Naive thymus-derived CD4-positive, alpha-beta T cell (primary cell): Measurements from ENCODE around the gene TESK1. TPM values are rescaled to one million over a fixed set of nuclear protein-coding genes. Genes with fewer than 3 reads are reported as not detected.

Experiments
- ATAC-seq: fragments of 150-1000 bp; cut with Tn5 transposase; 2 replicates; pipeline ENCODE4 v1.10.0; 2021; ENCODE audit warnings: mild to moderate bottlenecking, moderate library complexity
- CTCF ChIA-PET: fragments of 350-600 bp; sonication (Branson Sonifier 250); formaldehyde crosslinking; loops from one replicate; lab custom pipeline; 2021; ENCODE audit warnings: antibody characterized with exemption; lab: Charles Lee
- POLR2A ChIA-PET: fragments of 350-600 bp; sonication (Branson Sonifier 250); formaldehyde crosslinking; loops from one replicate; lab custom pipeline; 2021; ENCODE audit warnings: antibody characterized with exemption, inconsistent platforms; lab: Charles Lee
- DNase-seq, 9 donors: peaks; one replicate each; pipeline versions ENCODE4 v3.0.0 to v3.0.0-alpha.2; 2020 to 2022; ENCODE audit warnings: mixed read lengths in 1 of 9
- H3K27ac ChIP-seq: one replicate; pipeline ENCODE4 v1.7.0; 2013; ENCODE audit warnings: mild to moderate bottlenecking, low read depth, low read length, moderate library complexity
- H3K27me3 ChIP-seq, 2 donors: one replicate each; pipeline ENCODE4 v1.7.0; 2013; ENCODE audit warnings: low read length in 2 of 2, mild to moderate bottlenecking in 2 of 2, moderate library complexity in 2 of 2; ENCODE audit not compliant: control insufficient read depth in 2 of 2, insufficient read depth in 2 of 2
- H3K36me3 ChIP-seq, 3 experiments: 1 replicate in 2 of 3; 2 replicates in 1 of 3; pipeline ENCODE4 v1.7.0; 2013; ENCODE audit warnings: low read length in 3 of 3, mild to moderate bottlenecking in 3 of 3, moderate library complexity in 1 of 3; ENCODE audit not compliant: insufficient read depth in 3 of 3, control insufficient read depth in 2 of 3
- H3K4me1 ChIP-seq, 2 donors: one replicate each; pipeline ENCODE4 v1.7.0; 2013; ENCODE audit warnings: low read length in 2 of 2, mild to moderate bottlenecking in 2 of 2, moderate library complexity in 1 of 2; ENCODE audit not compliant: control insufficient read depth in 2 of 2, insufficient read depth in 2 of 2
- H3K4me3 ChIP-seq: 2 replicates; pipeline ENCODE4 v1.7.0; 2013; ENCODE audit warnings: mild to moderate bottlenecking, low read length
- H3K9me3 ChIP-seq, 3 experiments: 1 replicate in 2 of 3; 2 replicates in 1 of 3; pipeline ENCODE4 v1.7.0; 2013; ENCODE audit warnings: low read length in 3 of 3; ENCODE audit not compliant: control insufficient read depth in 2 of 3
- H3K27ac Mint-ChIP-seq, 9 donors: one replicate each; pipeline ENCODE4 v1.8.0; 2020 to 2022; ENCODE audit warnings: mixed read lengths in 9 of 9, mild to moderate bottlenecking in 8 of 9, moderate library complexity in 5 of 9, inconsistent platforms in 2 of 9
- H3K27me3 Mint-ChIP-seq, 5 donors: one replicate each; pipeline ENCODE4 v1.8.0; 2021 to 2022; ENCODE audit warnings: mixed read lengths in 5 of 5, mild to moderate bottlenecking in 1 of 5
- H3K36me3 Mint-ChIP-seq, 5 donors: one replicate each; pipeline ENCODE4 v1.8.0; 2020 to 2022; ENCODE audit warnings: mixed read lengths in 5 of 5, mild to moderate bottlenecking in 3 of 5, inconsistent platforms in 1 of 5
- H3K4me1 Mint-ChIP-seq, 7 donors: one replicate each; pipeline ENCODE4 v1.8.0; 2020 to 2022; ENCODE audit warnings: mixed read lengths in 7 of 7, mild to moderate bottlenecking in 3 of 7, inconsistent platforms in 1 of 7
- H3K4me3 Mint-ChIP-seq, 10 donors: one replicate each; pipeline ENCODE4 v1.8.0; 2020 to 2022; ENCODE audit warnings: mild to moderate bottlenecking in 10 of 10, mixed read lengths in 10 of 10, moderate library complexity in 6 of 10, inconsistent platforms in 2 of 10
- H3K9me3 Mint-ChIP-seq, 11 donors: one replicate each; pipeline ENCODE4 v1.8.0; 2020 to 2022; ENCODE audit warnings: mixed read lengths in 11 of 11, mild to moderate bottlenecking in 4 of 11, inconsistent platforms in 1 of 11, moderate library complexity in 1 of 11
- intact Hi-C, 2 donors: fragments of 100-400 bp; cut with micrococcal nuclease; formaldehyde crosslinking; loops; one replicate each; pipeline ENCODE4 v1.15.1; 2023
- microRNA-seq: library from miRNA; unstranded; fragments of <30 nt; microRNA quantifications from one replicate; pipeline ENCODE4 v1.2.0, GENCODE V29; 2022; ENCODE audit warnings: borderline microRNAs expressed
- polyA plus RNA-seq, 2 donors: library from polyadenylated mRNA; unstranded; fragments of 300-500 nt; fragmentation: Illumina TruSeq; gene quantifications; one replicate each; pipeline ENCODE4 v1.2.3, GENCODE V29; 2021
- total RNA-seq, 6 experiments: library from RNA in 5 of 6; stranded (reverse) in 5 of 6; gene quantifications; 1 replicate in 5 of 6; 2 replicates in 1 of 6; pipeline ENCODE4 v1.2.3 and lab custom pipeline; 2021 to 2026

TESK1 gene
- total and polyA plus RNA-seq, 7 experiments from 2014 or later: 3.5 to 45.5 (median 32.9) TPM

DNA sequence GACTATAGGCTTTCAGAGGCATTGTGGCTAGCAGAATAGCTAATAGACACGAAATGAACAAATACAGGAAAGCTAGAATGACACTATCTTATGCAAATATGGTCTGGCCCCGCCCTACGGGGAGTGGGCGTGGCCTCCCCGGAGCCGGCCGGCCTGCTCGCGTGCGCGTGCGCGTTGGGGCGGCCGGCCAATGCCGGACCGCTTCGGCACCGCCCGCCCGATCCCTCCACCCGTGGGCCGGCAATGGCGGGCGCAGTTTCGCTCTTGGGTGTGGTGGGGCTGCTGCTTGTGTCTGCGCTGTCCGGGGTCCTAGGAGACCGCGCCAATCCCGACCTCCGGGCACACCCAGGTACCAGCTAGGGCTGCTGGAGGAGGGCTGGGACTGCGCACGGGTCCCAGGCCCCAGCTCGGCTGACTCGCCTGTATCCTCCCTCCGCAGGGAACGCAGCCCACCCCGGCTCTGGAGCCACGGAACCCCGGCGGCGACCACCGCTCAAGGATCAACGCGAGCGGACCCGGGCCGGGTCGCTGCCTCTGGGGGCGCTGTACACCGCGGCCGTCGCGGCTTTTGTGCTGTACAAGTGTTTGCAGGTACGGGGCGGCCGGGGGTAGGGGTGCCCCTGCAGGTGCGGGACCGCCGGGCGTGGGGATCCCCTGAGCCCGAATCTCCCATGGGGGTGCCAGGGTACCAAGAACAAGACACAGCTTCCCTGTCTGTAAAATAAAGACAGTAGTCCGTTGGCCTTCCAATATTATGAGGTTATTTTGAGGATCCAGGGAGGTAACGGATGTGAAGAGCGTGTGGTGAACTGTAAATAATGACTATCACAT, 53.3 kb downstream of the TESK1 start, which contains the start of gene CCDC107:
TSS of gene CCDC107 (plus strand) at position 156 of the 831 bp plus-strand sequence. CDS start at position 244, 88 bp downstream.
- Histone ChIP-seq H3K4me1 (peaks cover 39 to 49% of the 10 kb centered on the region in 2 donors), H3K27me3 (no peaks in the 10 kb centered on the region), H3K9me3 (no peaks in the 10 kb centered on the region), H3K4me3 (peak within 1 kb of the TSS; percentile 94), H3K27ac (peak within 1 kb of the TSS; percentile 99), H3K36me3 (peaks cover 0 to 12% (median 9%) of the 10 kb centered on the region in 3 experiments)
- H3K27ac Mint-ChIP-seq: peak within 1 kb of the TSS; percentile 97 to 100 (median 100)
- intact Hi-C loops: loop anchor here (1.0 to 5.0 kb wide), 13 partner anchors 12 to 546 kb away; partner anchors contain the start of genes CREB3 (in 1 of the 2), GBA2 (in 1 of the 2), HINT2 (in 1 of the 2) and RGP1 (in 1 of the 2)
- H3K36me3 Mint-ChIP-seq: peaks cover 0 to 25% (median 16%) of the 10 kb centered on the region in 5 donors
- H3K4me1 Mint-ChIP-seq: peaks cover 49 to 86% (median 76%) of the 10 kb centered on the region in 7 donors
- CTCF ChIA-PET: interaction anchor here (0.5 to 10.2 kb wide), 25 partner anchors 11 to 283 kb away, joined by 3 to 107 read pairs (median 4); partner anchors contain the start of genes CD72, CREB3, GBA2 and RGP1
- H3K4me3 Mint-ChIP-seq: peak within 1 kb of the TSS; percentile 78 to 95 (median 90)
- DNase-seq (peak; percentile 80 to 94 (median 87)), ATAC-seq (peak; percentile 86)
- peaks cover 0 to 6% (median 0%) of the 10 kb centered on the region in 5 donors for H3K27me3 Mint-ChIP-seq
- POLR2A ChIA-PET: interaction anchor here (0.6 to 11.8 kb wide), 24 partner anchors 11 to 1023 kb away, joined by 3 to 264 read pairs (median 4); partner anchors contain the start of genes CD72, CREB3, GBA2 and RGP1
- H3K9me3 Mint-ChIP-seq: peaks cover 0 to 13% (median 0%) of the 10 kb centered on the region in 11 donors

DNA sequence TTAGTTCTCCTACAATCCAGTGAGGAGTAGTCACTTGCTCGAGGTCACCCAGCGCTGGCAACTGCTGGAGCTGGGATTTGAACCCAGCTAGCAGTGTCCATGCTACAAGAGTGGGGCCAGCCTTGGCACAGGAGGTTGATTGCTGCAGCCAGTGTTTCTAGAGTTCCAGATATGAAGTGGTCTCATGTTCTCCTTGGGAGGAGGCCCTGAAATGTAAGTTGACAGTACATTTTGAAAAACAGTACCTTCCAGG, 53.8 kb downstream of the TESK1 start:
- no peak for DNase-seq
- H3K27ac Mint-ChIP-seq: peak overlapping the region; percentile 88 to 100 (median 98)
- peaks cover 0 to 12% (median 9%) of the 10 kb centered on the region in 3 experiments for H3K36me3 ChIP-seq
- CTCF ChIA-PET: interaction anchor here (0.8 to 10.2 kb wide), 14 partner anchors 10 to 117 kb away, joined by 3 to 107 read pairs (median 7); partner anchors contain the start of genes CD72, CREB3, SIT1 and TESK1
- peaks cover 0 to 6% (median 0%) of the 10 kb centered on the region in 5 donors for H3K27me3 Mint-ChIP-seq
- intact Hi-C loops: loop anchor here (1.0 to 5.0 kb wide), 13 partner anchors 13 to 547 kb away; partner anchors contain the start of genes CREB3 (in 1 of the 2), GBA2 (in 1 of the 2), HINT2 (in 1 of the 2) and RGP1 (in 1 of the 2)
- no peaks in the 10 kb centered on the region for H3K9me3 ChIP-seq
- H3K27ac ChIP-seq: peak overlapping the region; percentile 99
- peaks cover 52 to 86% (median 81%) of the 10 kb centered on the region in 7 donors for H3K4me1 Mint-ChIP-seq
- peaks cover 0 to 13% (median 0%) of the 10 kb centered on the region in 11 donors for H3K9me3 Mint-ChIP-seq
- peak overlapping the region; percentile 94 for H3K4me3 ChIP-seq
- POLR2A ChIA-PET: interaction anchor here (1.0 to 11.8 kb wide), 11 partner anchors 11 to 586 kb away, joined by 3 to 264 read pairs (median 6); partner anchors contain the start of genes CREB3, GBA2, RGP1 and SIT1
- H3K36me3 Mint-ChIP-seq: peaks cover 0 to 25% (median 16%) of the 10 kb centered on the region in 5 donors
- H3K27me3 ChIP-seq: no peaks in the 10 kb centered on the region
- H3K4me3 Mint-ChIP-seq: peak overlapping the region; percentile 78 to 95 (median 90)
- H3K4me1 ChIP-seq: peaks cover 39 to 49% of the 10 kb centered on the region in 2 donors
- ATAC-seq: no peak

DNA sequence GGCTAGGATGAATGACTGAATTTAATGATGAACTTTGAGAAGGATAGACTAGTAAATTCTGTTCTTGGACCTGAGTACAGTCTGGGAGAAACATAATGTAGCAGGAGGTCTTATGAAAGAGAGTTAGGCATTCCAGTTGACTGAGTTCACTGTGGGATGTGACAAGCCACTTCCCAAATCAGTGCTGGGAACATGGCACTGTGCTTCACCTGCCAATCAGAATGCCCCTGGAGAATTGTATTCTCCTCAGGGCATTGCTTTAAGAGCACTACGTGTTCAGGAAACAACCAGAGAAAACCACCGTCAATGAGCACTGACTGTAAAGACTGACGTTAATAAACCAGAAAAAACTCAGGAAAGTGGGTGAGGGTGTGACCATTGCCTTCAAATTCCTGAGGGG, 54.3 kb downstream of the TESK1 start:
- DNase-seq (no peak), ATAC-seq (no peak)
- peaks cover 52 to 86% (median 82%) of the 10 kb centered on the region in 7 donors for H3K4me1 Mint-ChIP-seq
- POLR2A ChIA-PET: interaction anchor here (1.0 to 11.8 kb wide), 8 partner anchors 12 to 76 kb away, joined by 3 to 264 read pairs (median 9); partner anchors contain the start of genes CREB3, SIT1, TLN1 and TPM2
- no peaks in the 10 kb centered on the region for H3K9me3 ChIP-seq
- peak overlapping the region; percentile 99 for H3K27ac ChIP-seq
- peaks cover 0 to 6% (median 0%) of the 10 kb centered on the region in 5 donors for H3K27me3 Mint-ChIP-seq
- intact Hi-C loops: loop anchor here in 1 of 2 donors (2.0 to 5.0 kb wide), 2 partner anchors 37 to 547 kb away; no protein-coding TSS in a partner anchor
- peaks cover 0 to 25% (median 16%) of the 10 kb centered on the region in 5 donors for H3K36me3 Mint-ChIP-seq
- H3K27me3 ChIP-seq: no peaks in the 10 kb centered on the region
- peak overlapping the region; percentile 94 for H3K4me3 ChIP-seq
- H3K27ac Mint-ChIP-seq: peak overlapping the region; percentile 88 to 100 (median 98)
- peaks cover 0 to 12% (median 9%) of the 10 kb centered on the region in 3 experiments for H3K36me3 ChIP-seq
- peaks cover 0 to 13% (median 0%) of the 10 kb centered on the region in 11 donors for H3K9me3 Mint-ChIP-seq
- CTCF ChIA-PET: interaction anchor here (0.8 to 10.2 kb wide), 11 partner anchors 10 to 97 kb away, joined by 3 to 107 read pairs (median 15); partner anchors contain the start of genes CD72, CREB3, SIT1 and TESK1
- H3K4me3 Mint-ChIP-seq: peak overlapping the region; percentile 78 to 95 (median 90)
- peaks cover 39 to 49% of the 10 kb centered on the region in 2 donors for H3K4me1 ChIP-seq

Small RNAs within 50 kb of the gene (microRNA-seq; reads per million reads assigned to microRNA genes)
- gene MIR4667: not detected

Other genes with a start within 250 kb of the TESK1 start
- gene RUSC2, start 115.2 kb upstream of the TESK1 start, total RNA-seq: 1 to 10 TPM; 3.1 to 8.3 (median 5.4) TPM
- gene RUSC2, start 115.2 kb upstream of the TESK1 start, polyA plus RNA-seq: under 1 TPM; 0.18 to 0.92 TPM
- gene CD72, start 13.2 kb downstream of the TESK1 start, total RNA-seq: 10 to 100 TPM in 1 of 5 experiments, 1 to 10 TPM in 4; 2.7 to 12.1 (median 6.8) TPM
- under 1 TPM; 0.40 to 0.87 TPM for gene CD72, start 13.2 kb downstream of the TESK1 start, polyA plus RNA-seq
- 100 to 1,000 TPM in 1 of 5 experiments, 10 to 100 TPM in 4; 16.9 to 225 (median 45.6) TPM for gene SIT1, start 45.7 kb downstream of the TESK1 start, total RNA-seq
- gene SIT1, start 45.7 kb downstream of the TESK1 start, polyA plus RNA-seq: 100 to 1,000 TPM in 1 of 2 donors, 10 to 100 TPM in 1; 97.4 to 162 TPM
- over 10,000 TPM in 1 of 5 experiments, 1,000 to 10,000 TPM in 4; 5,750 to 11,273 (median 9,225) TPM for gene RMRP, start 52.8 kb downstream of the TESK1 start, total RNA-seq
- 10 to 100 TPM in 1 of 2 donors, not detected in 1; 49.2 TPM for gene RMRP, start 52.8 kb downstream of the TESK1 start, polyA plus RNA-seq
- 10 to 100 TPM; 12.0 to 37.4 (median 16.4) TPM for gene CCDC107, start 53.0 kb downstream of the TESK1 start, total RNA-seq
- gene CCDC107, start 53.0 kb downstream of the TESK1 start, polyA plus RNA-seq: 10 to 100 TPM; 49.1 to 65.7 TPM
- gene ARHGEF39, start 59.9 kb downstream of the TESK1 start, total RNA-seq: 10 to 100 TPM in 1 of 5 experiments, 1 to 10 TPM in 1, under 1 TPM in 1, not detected in 2; 0.11 to 10.4 (median 1.0) TPM
- gene ARHGEF39, start 59.9 kb downstream of the TESK1 start, polyA plus RNA-seq: under 1 TPM; 0.12 to 0.44 TPM
- under 1 TPM in 1 of 5 experiments, not detected in 4; 0.36 TPM for gene CA9, start 68.7 kb downstream of the TESK1 start, total RNA-seq
- not detected for gene CA9, start 68.7 kb downstream of the TESK1 start, polyA plus RNA-seq
- 100 to 1,000 TPM in 2 of 5 experiments, 10 to 100 TPM in 3; 15.0 to 136 (median 47.6) TPM for gene TPM2, start 84.7 kb downstream of the TESK1 start, total RNA-seq
- under 1 TPM in 1 of 2 donors, not detected in 1; 0.87 TPM for gene TPM2, start 84.7 kb downstream of the TESK1 start, polyA plus RNA-seq
- 100 to 1,000 TPM; 191 to 369 (median 241) TPM for gene TLN1, start 126.9 kb downstream of the TESK1 start, total RNA-seq
- gene TLN1, start 126.9 kb downstream of the TESK1 start, polyA plus RNA-seq: 100 to 1,000 TPM in 1 of 2 donors, 10 to 100 TPM in 1; 33.8 to 112 TPM
- gene CREB3, start 127.4 kb downstream of the TESK1 start, total RNA-seq: 10 to 100 TPM; 13.4 to 22.1 (median 20.9) TPM
- gene CREB3, start 127.4 kb downstream of the TESK1 start, polyA plus RNA-seq: 10 to 100 TPM; 33.2 to 40.2 TPM
- 10 to 100 TPM; 22.7 to 55.4 (median 49.9) TPM for gene GBA2, start 144.0 kb downstream of the TESK1 start, total RNA-seq
- 10 to 100 TPM; 18.0 to 24.3 TPM for gene GBA2, start 144.0 kb downstream of the TESK1 start, polyA plus RNA-seq
- gene RGP1, start 144.0 kb downstream of the TESK1 start, total RNA-seq: 10 to 100 TPM; 21.2 to 28.8 (median 23.3) TPM
- 1 to 10 TPM; 8.8 to 9.1 TPM for gene RGP1, start 144.0 kb downstream of the TESK1 start, polyA plus RNA-seq
- gene MSMP, start 149.0 kb downstream of the TESK1 start, total RNA-seq: under 1 TPM in 3 of 5 experiments, not detected in 2; 0.48 to 0.84 (median 0.61) TPM
- gene MSMP, start 149.0 kb downstream of the TESK1 start, polyA plus RNA-seq: not detected
- 10 to 100 TPM in 3 of 5 experiments, 1 to 10 TPM in 2; 3.1 to 22.2 (median 11.2) TPM for gene NPR2, start 186.3 kb downstream of the TESK1 start, total RNA-seq
- gene NPR2, start 186.3 kb downstream of the TESK1 start, polyA plus RNA-seq: 1 to 10 TPM; 1.0 to 1.2 TPM
- gene SPAG8, start 207.0 kb downstream of the TESK1 start, total RNA-seq: 1 to 10 TPM; 2.1 to 9.1 (median 3.2) TPM
- 1 to 10 TPM; 1.2 to 1.9 TPM for gene SPAG8, start 207.0 kb downstream of the TESK1 start, polyA plus RNA-seq
- gene HINT2, start 209.8 kb downstream of the TESK1 start, total RNA-seq: 10 to 100 TPM; 14.3 to 50.7 (median 22.2) TPM
- 10 to 100 TPM; 63.5 to 74.5 TPM for gene HINT2, start 209.8 kb downstream of the TESK1 start, polyA plus RNA-seq
- gene FAM221B, start 223.5 kb downstream of the TESK1 start, total RNA-seq: under 1 TPM in 1 of 5 experiments, not detected in 4; 0.32 TPM
- not detected for gene FAM221B, start 223.5 kb downstream of the TESK1 start, polyA plus RNA-seq
- 10 to 100 TPM in 4 of 5 experiments, 1 to 10 TPM in 1; 3.9 to 11.6 (median 10.6) TPM for gene TMEM8B, start 224.0 kb downstream of the TESK1 start, total RNA-seq
- gene TMEM8B, start 224.0 kb downstream of the TESK1 start, polyA plus RNA-seq: 1 to 10 TPM; 3.0 to 3.5 TPM